HEK293 (cell line): ENCODE data around the gene C3.

Experiments used
- CTCF ChIA-PET: fragments of 350-600 bp; formaldehyde crosslinking; extraction: SDS; loops from one replicate; lab custom pipeline; 2021; ENCODE audit warnings: antibody characterized with exemption; lab: Yijun Ruan, JAX
- POLR2A ChIA-PET: fragments of 300-600 bp; formaldehyde crosslinking; extraction: SDS; loops from one replicate; lab custom pipeline; 2020; ENCODE audit warnings: antibody characterized with exemption, inconsistent platforms; lab: Yijun Ruan, JAX
- H3K27ac ChIP-seq: fragments of 200-500 bp; sonication (Bioruptor generic); 2 replicates; pipeline ENCODE4 v1.5.1; 2014; ENCODE audit warnings: low read depth, low read length, control low read depth, inconsistent platforms; ENCODE audit errors: extremely low read depth
- H3K36me3 ChIP-seq, 2 experiments: fragments of 200-500 bp in 1 of 2; sonication (Bioruptor generic) in 1 of 2; 1 replicate in 1 of 2; 2 replicates in 1 of 2; pipeline ENCODE4 v1.5.1; 2014 to 2017; ENCODE audit warnings: inconsistent platforms in 2 of 2, low read length in 2 of 2; ENCODE audit not compliant: control insufficient read depth in 2 of 2, insufficient read depth in 1 of 2
- H3K4me1 ChIP-seq: fragments of 200-500 bp; sonication (Bioruptor generic); 2 replicates; pipeline ENCODE4 v1.5.1; 2014; ENCODE audit warnings: mild to moderate bottlenecking, low read length, inconsistent platforms; ENCODE audit not compliant: control insufficient read depth, insufficient read depth
- H3K4me3 ChIP-seq: 2 replicates; pipeline ENCODE4 v1.5.1; 2011; ENCODE audit warnings: low read depth, mild to moderate bottlenecking, control low read depth, low read length, moderate library complexity
- H3K9me3 ChIP-seq: fragments of 200-500 bp; sonication (Bioruptor generic); 2 replicates; pipeline ENCODE4 v1.5.1; 2014; ENCODE audit warnings: low read depth, low read length, inconsistent platforms; ENCODE audit not compliant: control insufficient read depth, insufficient read depth
- BCL11B ChIP-seq: fragments of 450-650 bp; formaldehyde crosslinking; IDR thresholded peaks from 2 replicates; pipeline ENCODE4 v1.5.1; 2016; ENCODE audit warnings: low read depth, missing biosample characterization, missing genetic modification characterization
- GLI2 ChIP-seq: fragments of 450-650 bp; formaldehyde crosslinking; IDR thresholded peaks from 2 replicates; pipeline ENCODE4; 2017; ENCODE audit warnings: missing biosample characterization, missing genetic modification characterization, low read depth, borderline replicate concordance
- HIC1 ChIP-seq: fragments of 450-650 bp; formaldehyde crosslinking; IDR thresholded peaks from 2 replicates; pipeline ENCODE4 v1.5.1; 2016; ENCODE audit warnings: missing biosample characterization, missing genetic modification characterization
- OVOL3 ChIP-seq: fragments of 450-650 bp; formaldehyde crosslinking; IDR thresholded peaks from 2 replicates; pipeline ENCODE4 v1.5.1; 2016; ENCODE audit warnings: missing biosample characterization, missing genetic modification characterization
- PBX3 ChIP-seq: sonication (generic); formaldehyde crosslinking; IDR thresholded peaks from 2 replicates; pipeline ENCODE4 v1.8.1; 2022; ENCODE audit warnings: mild to moderate bottlenecking, moderate library complexity, missing genetic modification reagents
- ZBTB11 ChIP-seq: fragments of 450-650 bp; formaldehyde crosslinking; conservative IDR thresholded peaks from 2 replicates; pipeline ENCODE4 v1.5.1; 2016; ENCODE audit warnings: low read depth, missing biosample characterization, missing genetic modification characterization
- ZBTB7A ChIP-seq: fragments of 450-650 bp; formaldehyde crosslinking; IDR thresholded peaks from 2 replicates; pipeline ENCODE4 v1.5.1; 2016; ENCODE audit warnings: low read depth, missing biosample characterization, missing genetic modification characterization
- ZNF155 ChIP-seq: fragments of 450-650 bp; formaldehyde crosslinking; IDR thresholded peaks from 2 replicates; pipeline ENCODE4 v1.5.1; 2016; ENCODE audit warnings: missing biosample characterization, missing genetic modification characterization
- ZNF2 ChIP-seq: fragments of 450-650 bp; formaldehyde crosslinking; IDR thresholded peaks from 2 replicates; pipeline ENCODE4 v1.5.1; 2016; ENCODE audit warnings: missing biosample characterization, missing genetic modification characterization
- ZNF248 ChIP-seq: fragments of 450-650 bp; formaldehyde crosslinking; IDR thresholded peaks from 2 replicates; pipeline ENCODE4 v1.5.1; 2017; ENCODE audit warnings: missing biosample characterization, missing genetic modification characterization
- ZNF366 ChIP-seq: fragments of 450-650 bp; formaldehyde crosslinking; conservative IDR thresholded peaks from 2 replicates; pipeline ENCODE4 v1.5.1; 2016; ENCODE audit warnings: missing biosample characterization, missing genetic modification characterization
- ZNF585B ChIP-seq: fragments of 450-650 bp; formaldehyde crosslinking; IDR thresholded peaks from 2 replicates; pipeline ENCODE4 v1.5.1; 2016; ENCODE audit warnings: missing biosample characterization, missing genetic modification characterization
- ZNF654 ChIP-seq: fragments of 450-650 bp; formaldehyde crosslinking; IDR thresholded peaks from 2 replicates; pipeline ENCODE4 v1.5.1; 2016; ENCODE audit warnings: low read depth, missing biosample characterization, missing genetic modification characterization
- ZNF664 ChIP-seq: fragments of 450-650 bp; formaldehyde crosslinking; IDR thresholded peaks from 2 replicates; pipeline ENCODE4 v1.5.1; 2016; ENCODE audit warnings: missing biosample characterization, missing genetic modification characterization
- ZNF707 ChIP-seq: fragments of 450-650 bp; formaldehyde crosslinking; IDR thresholded peaks from 2 replicates; pipeline ENCODE4 v1.5.1; 2016; ENCODE audit warnings: missing biosample characterization, missing genetic modification characterization
- ZNF843 ChIP-seq: fragments of 450-650 bp; formaldehyde crosslinking; IDR thresholded peaks from 2 replicates; pipeline ENCODE4 v1.5.1; 2016; ENCODE audit warnings: missing biosample characterization, missing genetic modification characterization
- ZSCAN30 ChIP-seq: fragments of 450-650 bp; IDR thresholded peaks from 2 replicates; pipeline ENCODE4 v1.5.1; 2018; ENCODE audit warnings: missing biosample characterization, mild to moderate bottlenecking, missing genetic modification characterization, moderate library complexity

C3 gene

GRCh38 chr19:6731822-6732221 lies 11.4 kb upstream of the C3 start (continued):
- TF ChIP-seq ZBTB11 (tag by site-specific recombination) (no peak), HIC1 (tag by site-specific recombination) (no peak)
- TF ChIP-seq, all 188 proteins: peak for 0

DNA sequence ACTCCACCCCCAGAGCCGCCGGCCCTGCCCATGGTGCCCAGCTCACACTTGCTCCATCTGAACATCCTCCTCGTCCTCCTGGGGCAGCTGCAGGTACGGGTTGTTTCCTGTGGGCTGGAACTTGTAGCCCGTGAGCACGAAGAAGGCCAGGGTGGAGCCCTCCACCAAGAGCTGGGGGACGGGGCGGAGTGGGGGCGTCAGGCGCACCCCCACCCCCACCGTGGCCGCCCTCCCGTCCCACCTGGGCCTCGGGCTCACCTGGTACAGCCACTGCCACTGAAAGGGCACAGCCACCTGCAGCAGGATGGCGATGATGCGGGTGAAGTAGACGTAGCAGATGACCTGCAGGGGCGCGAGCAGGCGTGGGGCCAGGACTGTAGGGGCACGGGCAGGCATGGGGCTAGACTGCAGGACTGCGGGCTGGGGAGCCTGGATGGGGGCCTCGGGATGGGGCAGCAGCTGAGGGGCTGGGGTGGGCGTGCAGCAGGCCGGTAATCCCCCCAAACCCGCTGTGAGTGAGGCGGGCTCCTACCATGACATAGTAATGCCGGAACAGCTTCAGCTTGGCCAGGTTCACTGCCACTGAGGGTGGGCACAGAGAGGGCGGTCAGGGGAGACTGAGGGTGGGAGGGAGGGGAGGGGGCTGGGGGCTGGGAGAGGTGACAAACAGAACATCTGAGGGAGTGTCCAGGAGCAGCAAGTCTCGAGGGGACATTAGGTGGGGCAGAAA lies 10.7 kb upstream of the C3 start:
- Histone ChIP-seq H3K4me1 (no peaks in the 10 kb centered on the region), H3K36me3 (peaks cover 0 to 23% of the 10 kb centered on the region in 2 experiments; a peak in 2 of 3 replicates), H3K9me3 (no peaks in the 10 kb centered on the region), H3K4me3 (no peak overlapping the region), H3K27ac (no peak overlapping the region)
- CTCF ChIA-PET, result interaction anchor here (1.5 kb wide), 1 partner anchor 132 kb away, joined by 3 read pairs; no protein-coding TSS in a partner anchor
- POLR2A ChIA-PET, result no interaction called here
- TF ChIP-seq ZNF843 (tag by site-specific recombination) (no peak), ZSCAN30 (no peak), ZNF664 (tag by site-specific recombination) (no peak), ZNF155 (tag by site-specific recombination) (no peak), ZNF585B (tag by site-specific recombination) (no peak), BCL11B (no peak), ZBTB7A (tag by site-specific recombination) (no peak), OVOL3 (no peak), GLI2 (tag by site-specific recombination) (no peak), ZNF707 (tag by site-specific recombination) (no peak), PBX3 (no peak), ZNF2 (tag by site-specific recombination) (no peak), ZNF248 (tag by site-specific recombination) (no peak), ZNF654 (no peak), ZNF366 (tag by site-specific recombination) (no peak)
